Embryonic facial prominence (tissue), 1 donor: Measurements from ENCODE around the gene SLC47A2.

Experiments
- DNase-seq: peaks from one replicate; pipeline ENCODE4 v3.0.0-alpha.2; 2016; ENCODE audit errors: extremely low spot score

The SLC47A2 gene

GRCh38 chr17:19726631-19727376 lies 10.4 kb upstream of the SLC47A2 start:
- no peak for DNase-seq

- DNase-seq = no peak
These were observed 9.1 kb upstream of the SLC47A2 start for GRCh38 chr17:19725486-19725885.

GRCh38 chr17:19724501-19725420 lies 8.4 kb upstream of the SLC47A2 start:
- DNase-seq = no peak

- no peak for DNase-seq
These were observed 7.6 kb upstream of the SLC47A2 start for GRCh38 chr17:19723964-19724363.

- DNase-seq = no peak
These were observed 4.4 kb upstream of the SLC47A2 start for GRCh38 chr17:19720631-19721426.

GRCh38 chr17:19720210-19720475 lies 3.8 kb upstream of the SLC47A2 start:
- no peak for DNase-seq

GRCh38 chr17:19719355-19720209 lies 3.2 kb upstream of the SLC47A2 start:
- DNase-seq = no peak

- no peak for DNase-seq
These were observed 2.4 kb upstream of the SLC47A2 start for GRCh38 chr17:19718613-19719354.

GRCh38 chr17:19718041-19718612 lies 1.7 kb upstream of the SLC47A2 start:
- no peak for DNase-seq

- DNase-seq = no peak
These were observed 1.1 kb upstream of the SLC47A2 start for GRCh38 chr17:19717411-19717908.

GRCh38 chr17:19717031-19717360 lies 612 bp upstream of the SLC47A2 start:
- DNase-seq = no peak

- no peak for DNase-seq
These were observed 1.6 kb downstream of the SLC47A2 start for GRCh38 chr17:19714542-19715411.

- DNase-seq = no peak
These were observed 2.5 kb downstream of the SLC47A2 start for GRCh38 chr17:19713901-19714361.

GRCh38 chr17:19713462-19713861 lies 2.9 kb downstream of the SLC47A2 start:
- no peak for DNase-seq

GRCh38 chr17:19712436-19713004 lies 3.9 kb downstream of the SLC47A2 start:
- DNase-seq = no peak

- DNase-seq = no peak
These were observed 6.5 kb downstream of the SLC47A2 start for GRCh38 chr17:19709841-19710240.

- no peak for DNase-seq
These were observed 7.8 kb downstream of the SLC47A2 start for GRCh38 chr17:19708431-19709175.

GRCh38 chr17:19707728-19708221 lies 8.6 kb downstream of the SLC47A2 start:
- no peak for DNase-seq
